GM18873 (cell line): ENCODE measurements around the gene FOXN3.
"Not testable (repeated sequence)": the region's sequence is repeated elsewhere in the genome, so short reads cannot be mapped to it uniquely, and the experiment has no call there.

Experiments
- ATAC-seq: cut with Tn5 transposase; IDR thresholded peaks from one replicate; pipeline ENCODE4 v1.9.1; 2021; ENCODE audit warnings: mild to moderate bottlenecking, moderate library complexity, moderate number of reproducible peaks; ENCODE audit not compliant: unreplicated experiment, low FRiP score

The FOXN3 gene

DNA sequence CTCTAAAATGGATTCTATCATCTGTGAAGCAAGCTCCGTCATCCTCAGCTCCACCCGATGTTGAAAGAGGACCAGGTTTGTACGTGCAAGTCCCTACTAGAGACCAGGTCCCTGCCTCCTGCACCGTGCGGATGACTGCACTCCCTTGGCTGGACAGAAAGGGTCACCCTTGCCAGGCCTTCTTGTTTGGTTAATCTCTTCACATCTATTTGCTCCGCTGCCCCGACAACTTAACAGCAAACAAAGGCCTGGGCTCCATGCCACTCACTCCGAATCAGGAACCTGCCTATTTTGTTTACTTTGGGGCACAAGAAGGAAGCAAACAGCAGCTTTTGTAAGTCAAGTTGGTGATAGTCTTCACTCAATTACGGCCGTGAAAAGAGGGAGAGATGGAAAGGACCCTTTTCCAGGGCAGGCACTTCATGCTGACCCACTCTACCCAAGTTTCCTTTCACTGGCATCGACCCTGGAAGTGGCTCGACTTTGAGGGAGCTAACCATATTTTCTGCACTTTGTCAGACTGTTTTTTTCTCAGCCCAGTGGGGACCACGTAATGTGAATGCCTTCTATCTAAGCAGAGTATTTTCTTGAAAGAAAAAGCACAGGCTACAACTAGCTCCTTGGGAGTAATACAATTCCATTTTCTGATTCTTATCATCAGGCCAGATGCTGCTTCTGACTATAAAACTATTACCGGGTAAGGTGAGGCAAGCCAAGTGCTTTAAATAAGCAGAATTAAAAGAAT is 202.6 kb downstream of the FOXN3 start:
- no peak for ATAC-seq

DNA sequence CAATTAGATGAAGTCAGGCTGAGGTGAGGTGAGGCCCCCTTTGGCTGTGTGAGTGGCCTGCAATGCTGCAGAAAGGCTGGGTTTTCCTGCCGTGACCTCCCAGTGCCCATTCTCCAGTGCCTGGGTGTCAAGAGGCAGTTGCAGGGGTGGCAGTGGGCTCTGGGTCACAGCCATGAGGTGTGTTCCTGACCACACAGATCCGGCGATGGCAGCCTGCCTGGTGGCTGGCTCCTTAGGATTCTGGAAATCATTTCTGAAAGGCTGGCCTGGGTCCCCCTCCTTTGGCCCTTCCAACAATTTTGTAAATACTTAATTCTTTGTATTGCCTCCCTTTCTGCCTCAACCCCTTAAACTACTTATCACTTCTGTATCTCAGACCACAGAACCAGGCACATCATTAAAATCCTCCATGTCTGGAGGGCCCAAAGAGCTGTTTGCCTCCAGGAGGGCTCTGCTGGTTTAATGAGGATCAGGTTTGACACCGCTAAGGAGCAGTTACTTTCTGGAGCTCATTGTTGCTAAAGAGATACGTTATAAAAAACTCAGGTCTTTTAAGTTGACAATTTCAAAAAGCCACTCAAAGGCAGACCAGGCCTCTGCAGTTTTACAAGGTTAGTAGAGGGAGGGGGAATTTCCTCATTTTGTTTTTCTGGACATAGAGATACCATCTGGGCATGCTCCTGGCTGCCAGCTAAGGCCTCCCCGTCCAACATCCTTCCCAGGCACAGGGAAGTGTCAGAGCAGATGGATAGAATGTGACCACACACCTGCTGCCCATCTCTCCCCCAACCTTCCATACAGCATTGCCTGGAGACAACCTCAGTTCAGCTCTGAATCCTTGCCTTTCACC is 204.4 kb downstream of the FOXN3 start:
- no peak for ATAC-seq

DNA sequence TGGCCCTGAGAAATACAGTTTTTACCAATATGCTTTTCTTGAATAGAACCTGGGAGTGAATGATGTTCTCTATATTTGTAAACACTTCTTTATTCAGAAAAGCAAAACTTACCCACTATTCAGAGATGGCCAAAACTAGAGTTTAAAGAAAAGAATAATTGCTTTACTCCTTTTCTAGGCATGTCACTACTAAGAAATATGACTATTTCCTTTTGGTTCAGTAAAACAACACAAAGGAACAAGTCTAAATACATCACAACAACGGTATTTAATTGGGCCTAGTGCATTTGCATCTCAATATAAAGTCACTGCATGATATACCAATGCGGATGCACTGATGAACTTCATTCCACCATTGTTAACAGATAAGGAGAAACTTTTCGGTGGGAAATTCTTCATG is 207.5 kb downstream of the FOXN3 start:
- ATAC-seq = no peak

DNA sequence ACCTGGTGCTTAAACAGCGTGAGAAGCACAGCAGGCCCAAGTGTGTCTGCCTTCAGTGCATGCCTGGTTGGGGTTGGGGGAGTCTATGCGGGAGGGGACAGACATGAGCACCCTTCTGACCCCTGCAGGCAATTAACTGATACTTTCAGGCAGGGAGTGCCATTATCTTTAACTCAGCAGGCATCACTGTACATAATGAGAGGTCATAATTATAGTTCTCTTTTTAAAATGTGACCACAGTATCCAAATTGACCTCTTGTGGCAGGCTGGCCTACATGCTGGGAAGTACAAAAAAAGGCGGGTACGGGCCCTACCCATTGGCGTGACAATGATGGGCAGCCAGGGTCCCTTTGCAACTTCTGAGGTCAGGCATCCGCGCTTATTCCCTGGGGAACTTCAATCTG is 209.1 kb downstream of the FOXN3 start:
- ATAC-seq = no peak

DNA sequence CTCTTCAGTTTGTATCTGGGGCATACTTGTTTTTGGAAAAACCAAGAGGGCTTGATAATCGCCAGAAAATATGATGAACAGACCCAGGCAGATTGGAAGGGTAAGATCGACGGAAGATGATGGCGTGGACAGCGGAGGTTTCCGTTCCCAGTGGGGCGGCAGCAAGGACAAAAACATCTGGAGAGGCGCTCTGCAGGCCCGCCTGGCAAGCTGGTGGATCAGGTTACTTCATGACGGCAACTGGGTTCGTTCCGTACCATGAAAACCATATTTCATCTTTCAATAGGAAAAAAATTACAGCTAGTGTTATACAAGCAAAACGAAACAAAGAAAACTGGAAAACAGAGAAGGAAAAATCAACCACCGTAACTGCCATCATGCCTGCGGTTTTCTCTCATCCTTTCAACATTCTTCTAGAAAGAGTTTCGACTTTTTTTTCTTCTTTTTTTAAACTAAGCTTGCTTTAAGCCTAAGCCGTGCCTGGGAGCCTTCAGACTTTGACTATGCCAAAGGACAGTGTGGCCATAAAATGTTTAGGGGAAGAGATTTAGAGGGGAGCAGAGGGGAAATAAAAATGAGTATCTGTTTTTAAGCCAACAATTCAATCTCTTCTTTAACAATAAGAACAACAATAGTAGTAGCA is 210.5 kb downstream of the FOXN3 start:
- no peak for ATAC-seq

DNA sequence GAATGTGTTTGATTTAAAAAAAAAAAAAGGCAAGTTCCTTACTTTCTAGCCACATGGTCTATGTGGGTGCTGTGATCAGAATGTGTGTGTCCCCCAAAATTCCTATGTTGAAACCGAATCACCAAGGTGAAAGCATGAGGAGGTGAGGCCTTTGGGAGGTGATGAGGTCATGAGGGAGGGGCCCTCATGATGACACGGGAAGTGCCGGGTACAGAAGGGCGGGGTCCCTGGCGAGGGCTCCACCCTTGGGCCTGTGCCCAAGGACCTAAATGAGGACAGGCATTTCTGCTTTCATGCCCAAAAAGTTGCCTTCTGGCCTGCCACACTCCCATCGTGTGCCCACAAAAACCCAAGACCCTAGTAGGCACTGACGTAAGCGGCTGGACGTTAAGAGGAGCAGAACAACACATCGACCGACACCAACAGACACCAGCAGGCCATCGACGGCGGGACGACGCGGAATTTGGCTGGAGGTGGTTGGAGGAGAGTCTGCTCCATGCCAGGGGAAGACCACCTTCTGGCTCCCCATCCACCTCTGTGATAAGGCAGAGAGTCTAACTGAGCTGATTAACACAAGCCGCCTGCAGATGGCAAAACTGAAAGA is 211.8 kb downstream of the FOXN3 start:
- ATAC-seq = no peak

DNA sequence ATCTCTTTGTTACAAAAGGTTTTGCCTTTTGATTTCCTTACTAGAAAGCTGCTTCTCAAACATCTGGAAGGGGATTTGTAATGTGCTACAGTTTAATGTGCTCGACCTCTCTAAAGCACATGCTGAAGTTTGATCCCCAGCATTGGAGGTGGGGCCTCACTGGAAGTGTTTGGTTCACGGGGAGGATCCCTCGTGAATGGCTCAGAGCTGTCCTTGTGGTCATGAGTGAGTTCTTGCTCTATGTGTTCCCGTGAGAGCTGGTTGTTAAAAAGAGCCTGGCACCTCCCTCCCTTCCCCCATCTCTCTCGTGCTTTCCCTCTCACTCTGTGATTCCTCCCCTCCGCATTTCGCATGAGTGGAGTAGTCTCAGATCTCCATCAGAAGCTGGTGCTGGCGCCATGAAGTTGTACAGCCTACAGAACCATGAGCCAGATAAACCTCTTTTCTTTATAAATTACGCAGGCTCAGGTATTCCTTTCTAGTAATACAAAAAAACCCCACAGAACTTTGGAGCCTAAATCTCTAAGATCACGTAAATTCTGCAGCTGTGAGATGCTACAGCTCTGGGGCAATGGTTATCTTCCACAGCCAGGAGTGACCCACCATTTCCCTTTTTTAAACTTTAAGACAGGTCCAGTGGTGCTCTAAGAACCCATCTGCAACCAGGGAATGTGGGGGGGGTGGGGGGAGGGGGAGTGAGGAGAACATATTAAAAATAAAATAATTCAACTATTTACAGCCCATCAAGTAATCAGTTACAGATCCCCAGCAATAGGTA is 214.4 kb downstream of the FOXN3 start:
- no peak for ATAC-seq

DNA sequence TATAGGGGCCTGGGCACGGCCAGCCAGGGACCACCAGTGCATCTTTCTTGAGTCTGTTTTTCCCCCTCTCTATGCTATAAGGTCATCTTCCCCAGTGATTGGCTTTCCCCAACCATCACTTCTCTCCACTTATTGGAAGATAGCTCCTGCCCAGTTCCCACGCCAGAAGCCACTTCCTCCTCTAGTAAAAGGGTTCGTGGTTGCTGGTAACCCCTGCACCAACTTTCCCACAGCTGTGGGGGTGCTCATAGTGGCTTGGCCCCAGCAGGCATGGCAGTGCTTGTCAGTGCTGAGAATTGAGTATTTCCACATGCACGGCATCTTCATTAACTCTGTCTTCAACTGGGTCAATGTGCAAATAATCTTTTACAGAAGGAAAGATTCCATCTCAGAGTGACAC is 215.4 kb downstream of the FOXN3 start:
- ATAC-seq = no peak

DNA sequence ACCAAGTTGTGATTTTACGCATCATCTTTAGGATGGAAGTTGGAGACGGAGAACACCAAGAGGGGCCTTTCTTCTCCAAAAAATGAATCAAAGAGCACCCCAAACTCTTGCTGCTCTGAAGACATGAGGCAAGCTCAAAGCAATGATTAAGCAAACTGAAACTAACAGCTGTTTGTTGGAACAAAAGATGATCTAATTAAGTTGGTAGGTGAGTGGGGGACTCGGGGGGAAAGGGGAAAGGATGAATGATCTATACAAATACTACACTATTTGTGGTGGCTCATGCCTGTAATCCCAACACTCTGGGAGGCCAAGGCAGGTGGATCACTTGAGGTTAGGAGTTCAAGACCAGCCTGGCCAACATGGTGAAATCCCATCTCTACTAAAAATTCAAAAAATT is 217.7 kb downstream of the FOXN3 start:
- ATAC-seq = not testable (repeated sequence)

DNA sequence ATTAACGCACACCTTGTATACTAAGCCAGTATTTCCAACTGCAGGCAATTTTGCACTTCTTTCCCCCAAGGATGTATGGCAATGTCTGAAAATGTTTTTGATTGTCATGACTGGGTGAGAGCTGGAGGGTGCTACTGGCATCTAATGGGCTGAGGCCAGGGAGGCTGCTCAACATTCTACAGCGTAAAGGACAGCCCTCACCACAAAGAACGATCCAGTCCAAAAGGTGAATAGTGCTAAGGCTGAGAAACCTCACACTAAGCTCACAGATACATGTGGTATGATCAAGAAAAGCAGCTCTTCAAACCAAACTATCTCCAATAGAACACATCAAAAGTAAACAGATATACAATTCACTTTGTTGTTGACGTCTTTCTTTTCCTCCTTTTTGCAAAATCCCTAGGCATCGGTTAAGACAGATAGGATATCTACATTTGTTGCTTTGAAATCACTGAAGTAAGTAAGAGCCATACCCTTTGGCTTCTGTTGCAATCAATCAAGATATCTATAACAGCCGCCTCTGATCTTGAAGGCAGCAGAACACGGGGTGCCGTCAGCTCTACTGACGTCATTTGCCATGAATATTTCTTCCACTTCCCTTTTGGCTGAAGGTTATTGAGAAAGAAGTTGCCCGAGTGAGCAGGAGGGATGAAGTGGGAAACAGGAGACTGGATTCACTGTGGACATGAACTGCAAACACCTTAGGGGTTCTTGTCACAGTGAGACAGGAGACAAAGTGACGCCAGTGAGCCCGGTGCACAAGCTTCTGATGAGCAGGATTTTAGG is 218.3 kb downstream of the FOXN3 start:
- no peak for ATAC-seq

DNA sequence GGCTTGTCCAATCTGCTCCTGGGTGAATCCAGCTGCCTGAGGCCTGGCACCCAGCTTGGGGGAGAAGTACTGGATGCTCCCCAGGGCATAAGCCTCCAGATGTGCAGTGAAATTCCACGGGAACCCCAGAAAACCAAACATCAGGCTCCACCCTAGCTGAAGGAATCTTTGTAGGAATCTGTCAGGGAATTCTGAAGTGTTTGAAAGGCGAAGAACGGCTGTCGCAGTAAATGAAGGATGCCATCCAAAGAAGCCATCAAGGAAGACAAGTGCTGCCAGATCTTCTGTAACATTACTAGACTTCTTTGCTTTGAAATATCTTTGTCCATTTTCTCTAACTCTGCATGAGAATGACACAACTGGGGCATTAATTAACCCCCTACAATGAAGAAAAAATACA is 219.4 kb downstream of the FOXN3 start:
- ATAC-seq = no peak

DNA sequence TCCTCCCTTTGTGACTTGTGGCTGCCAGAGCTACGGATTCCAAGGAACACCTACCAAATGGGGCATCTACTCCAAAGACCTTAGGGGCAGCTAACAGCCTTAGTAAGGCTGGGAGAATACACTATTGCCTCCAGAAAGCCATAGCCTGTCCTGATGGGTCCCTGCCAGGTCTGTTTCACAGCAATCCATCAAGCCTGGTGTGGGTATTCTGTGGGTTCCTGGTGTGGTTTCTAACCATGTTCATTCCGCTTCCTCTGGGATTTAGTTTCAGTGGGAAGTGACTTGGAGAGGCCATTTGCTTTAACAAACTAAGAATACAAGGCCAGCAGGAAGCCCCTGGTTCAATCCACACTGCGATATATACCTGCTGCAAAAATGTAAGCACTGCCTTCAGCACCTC is 220.5 kb downstream of the FOXN3 start:
- no peak for ATAC-seq

DNA sequence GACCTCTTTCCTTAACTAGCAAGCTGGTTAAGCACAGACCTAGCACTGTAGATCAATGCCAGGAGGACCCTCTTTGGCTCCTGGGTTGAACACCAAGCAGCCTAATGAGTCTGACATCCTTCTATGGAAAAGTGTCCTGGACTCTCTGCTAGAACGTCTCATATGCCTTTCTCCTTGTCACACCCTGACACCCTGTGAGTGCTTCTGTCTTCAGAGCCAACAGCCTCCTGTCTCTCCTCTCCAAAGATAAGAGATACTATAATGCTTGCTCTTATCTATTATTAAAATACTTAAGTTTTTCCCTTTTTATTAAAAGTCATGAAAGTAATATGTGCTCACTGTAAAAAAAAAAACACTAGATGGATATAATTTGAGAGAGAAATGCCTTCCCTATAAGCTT is 222.7 kb downstream of the FOXN3 start:
- no peak for ATAC-seq

DNA sequence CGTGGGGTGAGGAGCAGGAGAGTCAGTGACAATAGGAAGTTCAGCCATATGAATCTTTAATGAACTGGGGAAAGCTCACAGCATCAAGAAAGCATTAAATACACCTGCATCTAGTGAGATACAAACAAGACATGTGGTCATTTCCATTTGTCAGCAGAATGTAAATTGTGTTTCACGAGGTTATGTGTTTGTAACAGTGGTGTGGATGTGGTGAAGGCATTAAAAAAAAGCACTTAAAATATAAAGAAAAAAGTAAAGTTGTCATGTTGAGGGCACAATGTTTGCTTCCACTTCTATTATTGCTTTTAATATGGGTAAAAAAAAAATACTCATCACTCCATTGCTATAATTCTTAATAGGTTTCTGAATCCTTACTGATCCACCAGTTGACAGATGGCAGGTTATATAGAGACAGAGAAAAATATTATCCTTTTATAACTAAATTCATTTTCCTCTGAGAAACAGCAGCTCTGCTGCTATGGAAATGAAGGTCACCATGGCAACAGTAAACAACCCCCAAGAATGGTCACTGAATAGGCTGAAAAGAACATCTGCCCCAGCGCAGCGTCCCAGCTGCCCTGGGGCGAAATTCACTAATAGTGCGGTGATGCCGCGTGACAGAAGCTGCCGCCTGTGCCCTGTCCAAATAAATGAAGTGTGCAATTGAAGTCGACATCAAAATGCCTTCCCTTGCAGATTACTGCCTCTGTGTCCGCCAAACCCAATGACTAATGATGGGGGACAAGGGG is 226.1 kb downstream of the FOXN3 start:
- no peak for ATAC-seq

DNA sequence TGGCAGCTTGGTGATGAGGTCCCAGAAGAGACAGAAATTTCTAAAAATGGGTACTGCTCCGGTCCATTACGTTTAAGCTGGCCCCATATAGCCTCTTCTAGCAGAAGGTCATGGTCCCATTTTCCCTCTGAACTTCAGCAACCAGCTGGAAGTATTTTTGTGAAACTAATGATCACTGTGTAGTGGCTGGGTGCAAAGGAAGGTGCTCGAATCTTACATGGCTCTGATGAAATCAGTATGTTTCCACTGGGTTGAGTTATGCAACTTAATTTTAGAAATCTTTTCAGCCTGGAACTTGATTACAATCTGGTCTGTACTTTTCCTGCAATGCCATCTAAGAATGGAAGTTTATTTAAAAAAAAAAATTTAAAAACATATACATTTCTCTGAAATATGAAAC is 228.5 kb downstream of the FOXN3 start:
- ATAC-seq = no peak

DNA sequence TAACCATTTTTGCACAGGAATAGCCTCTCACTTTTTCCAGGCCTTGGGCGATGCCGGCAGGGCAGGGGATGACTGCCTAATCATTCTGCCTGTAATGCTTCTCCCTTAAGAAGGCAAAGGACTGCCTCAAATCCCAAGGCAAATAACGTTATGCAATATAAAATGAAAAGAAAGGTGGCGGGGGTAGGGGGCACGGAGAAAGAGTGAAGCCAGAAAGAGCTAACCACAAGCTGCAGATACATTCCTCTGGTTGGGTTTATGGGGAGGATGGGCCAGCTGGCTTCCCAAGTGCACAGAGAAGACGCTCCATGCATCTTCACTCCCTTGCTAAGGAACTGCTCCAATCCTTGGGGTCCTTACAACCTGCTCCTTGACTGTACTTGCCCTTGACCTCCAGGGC is 229.5 kb downstream of the FOXN3 start:
- no peak for ATAC-seq

DNA sequence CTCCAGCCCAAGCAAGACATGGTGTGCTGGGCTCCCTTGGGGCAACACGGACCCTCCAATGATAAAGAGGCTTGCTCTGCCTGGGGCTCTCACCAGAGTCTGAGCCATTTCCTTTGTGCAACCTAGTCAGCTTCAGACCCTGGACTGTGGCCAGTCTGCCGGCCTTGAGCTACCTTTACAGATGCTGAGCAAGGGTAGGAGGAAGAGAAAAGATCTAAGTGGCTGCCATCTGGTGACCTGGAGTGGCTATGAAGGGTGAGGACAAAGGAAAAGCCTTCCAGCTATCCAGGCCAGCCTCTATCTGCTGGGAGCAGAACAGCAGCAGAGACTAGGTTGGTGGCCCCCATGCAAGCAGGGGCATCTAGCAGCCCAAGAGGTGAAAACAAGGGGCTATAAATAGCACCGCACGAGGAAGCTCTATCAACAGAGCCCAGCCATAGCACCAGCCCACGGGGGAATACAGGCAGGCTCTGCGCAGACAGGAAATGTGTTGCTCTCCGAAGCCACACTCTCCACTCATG is 230.1 kb downstream of the FOXN3 start:
- ATAC-seq = no peak
